HEK293T (cell line): ENCODE results near the gene CFDP1.

Experiments
- ARNT ChIP-seq: fragments of 450-650 bp; IDR thresholded peaks from 2 replicates; pipeline ENCODE4 v1.6.1; 2017; ENCODE audit warnings: mild to moderate bottlenecking
- BHLHE40 ChIP-seq: fragments of 450-650 bp; IDR thresholded peaks from 2 replicates; pipeline ENCODE4 v1.6.1; 2016; ENCODE audit warnings: mild to moderate bottlenecking, moderate library complexity, borderline replicate concordance
- CTBP1 ChIP-seq: fragments of 450-650 bp; IDR thresholded peaks from 2 replicates; pipeline ENCODE4 v1.6.1; 2016; ENCODE audit warnings: borderline replicate concordance
- FOXA1 ChIP-seq: fragments of 450-650 bp; IDR thresholded peaks from 2 replicates; pipeline ENCODE4 v1.6.1; 2016; ENCODE audit warnings: mild to moderate bottlenecking
- FOXK2 ChIP-seq: fragments of 450-650 bp; IDR thresholded peaks from 2 replicates; pipeline ENCODE4 v1.6.1; 2016; ENCODE audit warnings: mild to moderate bottlenecking
- FOXM1 ChIP-seq: fragments of 450-650 bp; IDR thresholded peaks from 2 replicates; pipeline ENCODE4 v1.6.1; 2017; ENCODE audit warnings: mild to moderate bottlenecking, borderline replicate concordance
- LEF1 ChIP-seq: fragments of 450-650 bp; IDR thresholded peaks from 2 replicates; pipeline ENCODE4 v1.6.1; 2017; ENCODE audit warnings: mild to moderate bottlenecking, borderline replicate concordance
- NFRKB ChIP-seq: fragments of 450-650 bp; IDR thresholded peaks from 2 replicates; pipeline ENCODE4 v1.6.1; 2016; ENCODE audit warnings: mild to moderate bottlenecking, moderate library complexity
- PKNOX1 ChIP-seq: fragments of 450-650 bp; IDR thresholded peaks from 2 replicates; pipeline ENCODE4 v1.6.1; 2016
- SP1 ChIP-seq: fragments of 450-650 bp; IDR thresholded peaks from 2 replicates; pipeline ENCODE4 v1.6.1; 2017
- SUZ12 ChIP-seq: fragments of 450-650 bp; IDR thresholded peaks from 2 replicates; pipeline ENCODE4 v1.6.1; 2016; ENCODE audit warnings: mild to moderate bottlenecking
- ZNF384 ChIP-seq: fragments of 450-650 bp; IDR thresholded peaks from 2 replicates; pipeline ENCODE4 v1.6.1; 2016

- TF ChIP-seq SP1 (no peak), SUZ12 (no peak), FOXK2 (no peak), NFRKB (no peak), BHLHE40 (no peak), LEF1 (no peak), CTBP1 (no peak), PKNOX1 (no peak), FOXM1 (no peak), ZNF384 (no peak), FOXA1 (no peak), ARNT (no peak)
These were observed 161.2 kb downstream of the CFDP1 start for GRCh38 chr16:75272097-75272551.
